Gastrocnemius medialis (tissue), 4 donors: Measurements from ENCODE around the gene PLA2G3.
"Not testable (repeated sequence)": the region's sequence is repeated elsewhere in the genome, so short reads cannot be mapped to it uniquely, and the experiment has no call there.

Source experiments
- CTCF ChIP-seq, 5 experiments: fragments of 450-650 bp in 3 of 5; fragments of 200-600 bp in 2 of 5; sonication (generic) in 2 of 5; IDR thresholded peaks in 4 of 5; conservative IDR thresholded peaks in 1 of 5; 1 replicate in 4 of 5; 2 replicates in 1 of 5; pipeline ENCODE4 v1.5.1; 2016 to 2019; ENCODE audit warnings: antibody characterized with exemption in 5 of 5, mild to moderate bottlenecking in 3 of 5, moderate library complexity in 3 of 5
- POLR2A ChIP-seq, 2 donors: fragments of 450-650 bp; IDR thresholded peaks; one replicate each; pipeline ENCODE4 v1.6.1; 2017; ENCODE audit warnings: antibody characterized with exemption in 2 of 2, mild to moderate bottlenecking in 2 of 2, moderate library complexity in 2 of 2

- TF ChIP-seq POLR2A (IDR thresholded peaks at IDR 0.05); CTCF (IDR thresholded peaks at IDR 0.05 in 4 of 5, conservative IDR thresholded peaks at IDR 0.05 in 1 of 5): not testable (repeated sequence)
These were observed 27.7 kb downstream of the PLA2G3 start for GRCh38 chr22:31112547-31113091.
